GM12873 (cell line): ENCODE results near the gene ZNF282.

Experiments used
- TF ChIP-seq, protein P1 (sequence below): IDR thresholded peaks from 2 replicates; pipeline ENCODE4 v1.5.1; 2012; ENCODE audit warnings: low read depth, mild to moderate bottlenecking, moderate library complexity, low read length, control low read depth; ENCODE audit not compliant: insufficient read depth; ENCODE audit errors: missing control alignments

Gene ZNF282

GRCh38 chr7:149225656-149226055 lies 30.3 kb downstream of the ZNF282 start:
- TF ChIP-seq, protein P1, sequence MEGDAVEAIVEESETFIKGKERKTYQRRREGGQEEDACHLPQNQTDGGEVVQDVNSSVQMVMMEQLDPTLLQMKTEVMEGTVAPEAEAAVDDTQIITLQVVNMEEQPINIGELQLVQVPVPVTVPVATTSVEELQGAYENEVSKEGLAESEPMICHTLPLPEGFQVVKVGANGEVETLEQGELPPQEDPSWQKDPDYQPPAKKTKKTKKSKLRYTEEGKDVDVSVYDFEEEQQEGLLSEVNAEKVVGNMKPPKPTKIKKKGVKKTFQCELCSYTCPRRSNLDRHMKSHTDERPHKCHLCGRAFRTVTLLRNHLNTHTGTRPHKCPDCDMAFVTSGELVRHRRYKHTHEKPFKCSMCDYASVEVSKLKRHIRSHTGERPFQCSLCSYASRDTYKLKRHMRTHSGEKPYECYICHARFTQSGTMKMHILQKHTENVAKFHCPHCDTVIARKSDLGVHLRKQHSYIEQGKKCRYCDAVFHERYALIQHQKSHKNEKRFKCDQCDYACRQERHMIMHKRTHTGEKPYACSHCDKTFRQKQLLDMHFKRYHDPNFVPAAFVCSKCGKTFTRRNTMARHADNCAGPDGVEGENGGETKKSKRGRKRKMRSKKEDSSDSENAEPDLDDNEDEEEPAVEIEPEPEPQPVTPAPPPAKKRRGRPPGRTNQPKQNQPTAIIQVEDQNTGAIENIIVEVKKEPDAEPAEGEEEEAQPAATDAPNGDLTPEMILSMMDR: no peak

- TF ChIP-seq, protein P1: no peak
These were observed 31.6 kb downstream of the ZNF282 start for GRCh38 chr7:149226840-149227494.

- TF ChIP-seq, protein P1: no peak
These were observed 33.6 kb downstream of the ZNF282 start for GRCh38 chr7:149228831-149229471.

GRCh38 chr7:149229526-149229925 lies 34.2 kb downstream of the ZNF282 start:
- TF ChIP-seq, protein P1: no peak

DNA sequence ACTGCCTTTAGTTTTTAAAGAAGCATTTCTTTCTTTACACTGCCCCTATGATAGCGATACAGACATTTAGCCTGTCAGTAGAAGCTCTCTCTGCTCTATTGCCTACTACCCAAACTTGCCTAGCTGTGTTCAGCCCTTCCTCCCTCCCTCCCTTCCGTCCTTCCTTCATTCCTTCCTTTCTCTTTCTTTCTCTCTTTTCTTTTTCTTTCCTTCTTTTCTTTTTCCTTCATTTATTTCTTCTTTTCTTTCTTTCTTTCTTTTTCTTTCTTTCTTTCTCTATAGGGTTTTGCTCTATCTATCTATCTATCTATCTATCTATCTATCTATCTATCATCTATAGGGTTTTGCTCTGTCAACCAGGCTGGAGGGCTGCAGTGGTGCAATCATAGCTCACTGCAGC lies 37.0 kb downstream of the ZNF282 start:
- TF ChIP-seq, protein P1: no peak

- TF ChIP-seq, protein P1: no peak
These were observed 42.2 kb downstream of the ZNF282 start for GRCh38 chr7:149237502-149237901.

DNA sequence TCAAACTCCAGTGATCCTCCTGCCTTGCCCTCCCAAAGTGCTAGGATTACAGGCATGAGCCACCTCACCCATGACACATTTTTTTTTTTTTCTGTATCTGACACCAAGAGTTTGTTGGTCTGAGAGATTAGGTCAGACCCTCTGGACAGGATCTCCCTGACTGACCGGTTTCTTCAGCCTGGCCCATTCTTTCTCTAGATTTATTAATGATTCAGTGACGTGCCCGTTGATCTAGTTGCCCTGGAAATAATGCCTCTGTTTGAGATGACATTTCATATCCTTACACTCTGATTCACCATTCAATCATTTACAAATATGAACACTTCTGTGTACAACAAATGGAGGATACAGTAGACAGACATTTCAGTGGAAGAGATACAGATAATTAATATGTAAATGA lies 42.7 kb downstream of the ZNF282 start:
- TF ChIP-seq, protein P1: no peak
